ENCODE results near the gene SSR2.

Gene SSR2

DNA sequence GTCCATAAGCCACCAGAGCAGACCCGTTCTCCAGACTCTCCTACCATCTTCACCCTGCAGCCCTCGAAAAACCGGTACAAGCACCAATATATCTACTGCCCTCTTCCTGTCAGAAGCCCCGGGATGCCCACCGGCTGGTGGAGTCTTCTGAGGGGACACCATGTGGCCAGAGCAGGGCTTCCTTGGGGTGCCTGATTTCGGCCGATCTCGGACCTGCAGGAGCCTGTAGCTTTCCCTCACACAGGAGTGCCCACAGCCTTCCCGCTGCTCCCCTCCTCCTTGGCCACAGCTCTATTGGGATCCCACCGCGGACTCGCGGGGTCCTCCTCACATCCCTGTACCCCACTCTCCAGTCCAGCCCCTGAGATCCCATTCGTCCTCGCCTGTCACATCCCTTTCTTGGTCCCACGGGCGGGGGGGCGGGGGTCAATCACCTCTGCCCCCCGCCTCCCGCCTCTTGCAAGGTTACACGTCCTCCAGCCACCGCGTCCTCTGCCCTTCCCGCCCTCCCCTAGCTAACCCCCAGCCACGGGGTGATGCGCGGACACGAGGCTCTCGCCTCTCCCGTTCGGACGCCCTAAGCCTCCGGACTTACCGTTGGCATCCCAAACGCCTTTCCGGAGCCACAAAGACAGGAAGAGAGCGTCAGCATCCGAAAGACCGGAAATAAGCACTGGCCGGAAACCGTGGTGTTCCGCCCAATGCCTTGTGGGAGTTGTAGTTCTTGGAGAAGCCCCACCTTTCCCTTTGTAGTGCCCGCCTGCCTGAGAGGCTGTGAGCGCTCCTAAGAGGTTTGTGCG, at the start of gene SSR2:
Gene SSR2 (minus strand): TSS at position 659 of the 800 bp plus-strand sequence. CDS start 784 bp downstream, outside the sequence.
- peak; percentile 74 for DNase-seq (ENCODE audit: low read depth)

DNA sequence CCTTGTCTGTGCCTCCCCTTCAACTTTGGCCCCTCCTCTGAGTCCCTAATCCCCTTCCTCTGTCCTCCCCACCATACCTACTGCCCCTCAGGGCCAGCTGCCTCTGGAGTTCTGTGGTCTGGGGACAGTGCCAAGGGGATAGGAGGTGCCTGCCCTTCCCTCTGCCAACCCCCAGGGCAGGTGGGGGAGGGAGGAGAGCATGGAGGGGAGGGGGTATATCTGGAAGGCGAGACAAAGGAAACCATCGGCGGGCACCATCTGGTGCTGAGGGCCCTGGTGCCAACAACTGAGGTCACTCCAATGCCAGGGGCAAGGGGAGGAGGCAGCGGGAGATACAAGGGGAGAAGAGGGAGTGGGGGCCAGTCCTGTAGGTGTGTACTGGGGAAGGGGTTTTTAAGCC, 49.8 kb upstream of the SSR2 start:
- DNase-seq (ENCODE audit: low read depth) = no peak

DNA sequence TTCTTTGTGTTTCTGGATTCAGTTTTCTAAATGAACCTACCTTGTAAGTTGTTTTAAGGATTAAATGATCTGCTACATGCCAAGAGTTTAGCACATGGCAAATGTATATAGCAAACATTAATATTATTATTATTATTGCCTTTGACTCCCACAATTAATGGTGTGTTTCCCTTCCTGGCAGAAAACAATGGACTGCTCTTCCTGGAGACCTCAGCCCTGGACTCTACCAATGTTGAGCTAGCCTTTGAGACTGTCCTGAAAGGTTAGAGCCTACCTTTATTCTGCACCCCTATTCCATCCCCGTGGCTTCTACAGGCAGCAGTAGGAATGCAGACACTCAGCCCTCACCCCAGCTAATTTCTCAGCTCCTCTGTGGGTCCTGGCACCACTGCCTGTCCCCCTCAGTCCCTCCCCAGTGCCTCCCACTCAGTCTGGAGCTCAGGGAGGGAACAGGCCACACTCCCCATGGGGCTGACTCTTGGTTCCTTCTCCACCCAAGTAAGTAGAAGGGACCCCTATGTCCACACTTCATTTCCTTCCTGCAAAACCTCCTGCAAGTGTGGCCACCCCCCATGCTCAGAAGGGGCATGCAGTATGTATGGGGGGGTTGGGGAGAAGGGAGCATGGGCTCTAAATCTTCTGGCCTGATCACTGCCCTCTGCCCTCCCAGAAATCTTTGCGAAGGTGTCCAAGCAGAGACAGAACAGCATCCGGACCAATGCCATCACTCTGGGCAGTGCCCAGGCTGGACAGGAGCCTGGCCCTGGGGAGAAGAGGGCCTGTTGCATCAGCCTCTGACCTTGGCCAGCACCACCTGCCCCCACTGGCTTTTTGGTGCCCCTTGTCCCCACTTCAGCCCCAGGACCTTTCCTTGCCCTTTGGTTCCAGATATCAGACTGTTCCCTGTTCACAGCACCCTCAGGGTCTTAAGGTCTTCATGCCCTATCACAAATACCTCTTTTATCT, 49.0 kb upstream of the SSR2 start:
- DNase-seq (ENCODE audit: low read depth) = no peak

DNA sequence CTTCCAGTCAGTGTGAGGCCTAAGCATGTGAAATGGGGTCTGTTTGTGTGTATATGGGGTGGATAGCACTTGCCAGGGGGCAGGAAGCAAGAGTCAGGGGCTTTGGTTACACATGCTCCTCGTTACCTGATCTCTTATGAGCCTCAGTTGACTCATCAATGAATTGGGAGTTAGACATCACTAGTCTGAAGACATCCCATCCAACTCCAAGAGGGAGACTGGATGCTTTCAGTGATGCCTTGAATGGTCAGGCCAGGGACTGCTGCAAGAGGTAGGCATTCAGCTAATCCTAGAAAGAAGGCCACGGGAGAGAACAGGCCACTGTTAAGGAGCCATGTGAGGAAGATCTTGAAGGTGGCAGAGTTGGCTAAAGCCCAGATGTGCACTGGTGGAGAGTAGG, 46.5 kb upstream of the SSR2 start:
- DNase-seq (ENCODE audit: low read depth) = no peak

DNA sequence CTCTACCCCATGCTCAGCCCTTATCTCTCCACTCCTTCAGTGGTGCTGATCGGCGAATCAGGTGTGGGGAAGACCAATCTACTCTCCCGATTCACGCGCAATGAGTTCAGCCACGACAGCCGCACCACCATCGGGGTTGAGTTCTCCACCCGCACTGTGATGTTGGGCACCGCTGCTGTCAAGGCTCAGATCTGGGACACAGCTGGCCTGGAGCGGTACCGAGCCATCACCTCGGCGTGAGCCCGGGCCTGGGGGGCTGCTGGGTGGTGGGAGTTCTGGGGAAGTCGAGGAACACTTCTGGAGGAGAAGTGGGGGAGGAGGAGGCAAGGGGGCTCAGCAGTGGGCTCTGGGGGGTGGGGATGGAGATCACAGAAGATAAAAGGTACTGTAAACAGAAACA, 45.1 kb upstream of the SSR2 start:
- no peak for DNase-seq (ENCODE audit: low read depth)

DNA sequence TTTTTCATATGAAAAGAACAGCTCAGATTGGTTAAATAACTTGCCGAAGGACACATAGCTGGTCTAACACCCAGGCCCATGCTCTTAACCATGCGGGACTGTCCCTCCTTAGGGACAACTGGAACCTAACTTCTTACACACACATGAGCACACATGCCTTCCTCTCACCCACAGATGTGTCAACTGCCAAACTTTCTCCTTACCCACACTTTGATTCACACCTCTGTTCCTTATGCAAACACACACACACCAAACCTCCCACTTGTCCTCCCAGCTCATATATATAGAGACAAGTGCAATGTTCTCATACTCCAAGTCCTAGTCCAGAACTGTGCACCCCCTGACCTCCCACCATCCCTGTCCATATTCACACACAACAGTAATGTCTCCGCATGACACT, 44.5 kb upstream of the SSR2 start:
- DNase-seq (ENCODE audit: low read depth) = no peak

DNA sequence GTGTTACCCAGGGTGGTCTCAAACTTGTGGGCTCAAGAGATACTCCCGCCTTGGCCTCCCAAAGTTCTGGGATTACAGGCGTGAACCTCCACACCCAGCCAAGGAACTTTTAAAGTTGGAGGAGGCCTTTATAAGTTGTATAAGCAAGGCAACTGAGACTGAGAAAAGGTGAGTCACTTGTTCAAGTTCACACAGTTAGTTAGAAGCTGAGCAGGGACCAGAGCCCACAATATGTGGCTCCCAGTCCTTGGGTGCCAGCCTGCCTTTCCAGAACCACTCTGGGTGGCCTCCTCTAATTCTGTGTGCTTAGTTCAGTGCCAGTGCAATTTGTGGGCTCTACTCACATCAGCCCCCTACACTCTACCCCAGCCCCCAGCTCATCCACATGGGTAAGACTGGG, 43.9 kb upstream of the SSR2 start:
- no peak for DNase-seq (ENCODE audit: low read depth)

DNA sequence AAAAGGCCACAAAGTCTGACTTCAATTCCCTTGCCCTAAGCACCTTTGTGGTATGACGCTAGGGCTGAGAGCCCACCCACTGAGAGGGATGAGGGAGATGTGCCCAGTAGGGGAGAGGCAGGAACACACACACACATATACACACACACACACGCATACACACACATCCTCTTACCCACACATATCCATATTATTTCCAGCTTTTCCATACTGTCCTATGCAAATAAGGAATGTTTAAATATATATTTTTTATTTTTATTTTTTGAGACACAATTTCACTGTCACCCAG, 43.2 kb upstream of the SSR2 start:
- no peak for DNase-seq (ENCODE audit: low read depth)

DNA sequence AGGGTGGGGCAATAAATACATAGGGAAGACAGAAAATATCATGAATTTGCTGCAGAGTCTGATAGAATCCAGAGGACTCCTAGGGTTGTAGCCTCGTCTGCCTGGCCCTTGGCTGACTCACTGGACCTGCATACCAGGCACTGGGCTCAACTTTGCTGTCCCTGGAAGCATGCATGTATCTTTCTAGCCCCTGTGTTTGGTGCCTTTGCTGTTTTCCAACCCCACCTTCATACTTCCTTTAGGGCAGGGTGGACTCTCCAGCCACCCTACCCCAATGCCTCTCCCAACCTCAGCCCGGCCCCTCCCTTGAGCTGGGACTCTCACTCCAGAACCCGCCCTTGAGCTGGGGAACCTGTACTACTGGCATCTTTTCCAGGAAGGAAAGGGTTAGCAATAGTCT, 41.4 kb upstream of the SSR2 start:
- DNase-seq (ENCODE audit: low read depth) = no peak

DNA sequence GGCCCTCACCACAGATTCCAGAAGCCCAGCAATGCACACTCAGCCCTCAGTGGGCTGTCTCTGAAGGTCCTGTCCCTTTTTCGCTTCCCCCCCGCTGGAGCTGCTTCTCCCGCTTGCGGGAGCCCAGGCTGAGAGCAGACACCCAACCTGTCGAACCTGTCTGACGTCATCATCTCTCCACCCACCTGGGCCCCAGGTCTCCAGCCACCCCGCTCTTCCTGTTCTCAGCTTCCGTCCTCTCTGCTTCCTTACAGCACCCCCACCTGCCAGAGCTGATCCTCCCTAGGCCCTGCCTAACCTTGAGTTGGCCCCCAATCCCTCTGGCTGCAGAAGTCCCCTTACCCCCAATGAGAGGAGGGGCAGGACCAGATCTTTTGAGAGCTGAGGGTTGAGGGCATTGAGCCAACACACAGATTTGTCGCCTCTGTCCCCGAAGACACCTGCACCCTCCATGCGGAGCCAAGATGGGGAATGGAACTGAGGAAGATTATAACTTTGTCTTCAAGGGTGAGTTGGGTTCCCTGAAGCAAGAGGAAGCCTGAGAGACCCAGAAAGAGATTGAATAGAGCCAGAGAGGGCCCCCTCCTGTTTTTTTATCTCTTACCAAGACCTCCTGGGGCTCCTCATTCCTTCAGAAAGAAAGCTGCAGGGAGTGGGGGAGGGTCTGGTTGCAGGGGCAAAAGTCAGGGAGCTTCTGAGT, 40.3 kb upstream of the SSR2 start, which contains the start of gene RAB25:
Gene RAB25 (plus strand): TSS at position 224 of the 700 bp plus-strand sequence. CDS start 241 bp downstream, at position 465.
- DNase-seq (ENCODE audit: low read depth) = no peak

DNA sequence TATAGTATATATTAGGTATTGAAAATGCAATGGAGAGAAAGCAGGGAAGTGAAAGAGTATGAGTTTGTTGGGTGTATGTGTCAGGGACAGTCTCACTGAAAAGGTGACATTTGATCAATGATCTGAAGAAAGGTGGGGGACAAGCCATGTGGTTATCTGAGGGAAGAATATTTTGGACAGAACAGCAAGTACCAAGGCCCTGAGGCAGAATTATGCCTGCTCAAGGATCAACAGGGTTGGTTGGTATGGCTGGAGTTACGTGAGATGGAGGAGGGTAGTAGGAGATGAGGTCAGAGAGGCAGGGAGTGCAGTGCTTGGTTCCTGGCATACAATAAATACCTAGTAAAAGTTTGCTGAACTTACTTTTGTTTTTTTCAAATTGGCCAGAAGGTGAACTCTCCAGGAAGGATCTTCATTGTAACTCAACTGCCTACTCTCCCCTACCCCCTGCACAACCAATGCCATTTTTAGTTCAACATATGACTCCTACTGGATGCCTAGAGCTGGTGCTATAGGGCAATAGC, 35.6 kb upstream of the SSR2 start:
- no peak for DNase-seq (ENCODE audit: low read depth)

DNA sequence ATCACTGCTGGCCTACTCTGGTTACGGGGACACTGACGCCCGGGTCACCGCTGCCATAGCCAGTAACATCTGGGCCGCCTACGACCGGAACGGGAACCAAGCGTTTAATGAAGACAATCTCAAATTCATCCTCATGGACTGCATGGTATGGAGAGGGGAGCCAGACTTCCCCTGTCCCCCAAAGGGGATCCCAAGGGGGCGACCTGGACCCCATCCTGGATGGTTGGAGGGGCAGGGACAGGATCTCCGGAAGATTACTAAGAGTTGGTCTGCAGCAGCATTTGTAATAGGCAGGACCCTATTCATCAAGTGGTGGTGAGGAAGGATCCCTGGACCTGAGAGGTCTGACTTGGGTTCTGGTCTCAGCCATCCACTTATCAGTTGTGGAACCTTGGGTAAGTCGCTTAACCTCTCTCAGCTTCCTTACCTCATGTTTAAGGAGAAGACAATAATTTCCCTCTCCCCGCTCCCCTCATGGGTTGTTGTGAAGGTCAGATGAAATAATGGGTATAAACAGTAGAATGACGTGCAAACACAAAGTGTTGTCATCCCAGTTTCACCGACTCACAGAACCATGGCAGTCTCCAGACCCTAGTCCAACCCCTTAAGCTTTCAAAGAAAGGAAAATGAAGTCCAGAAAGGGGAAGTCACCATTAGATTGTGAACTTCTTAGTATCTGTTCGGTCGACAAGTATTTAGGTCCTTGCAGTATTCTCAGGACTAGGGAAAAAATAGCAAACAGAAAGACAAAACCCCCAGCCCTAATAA, 34.7 kb upstream of the SSR2 start:
- DNase-seq (ENCODE audit: low read depth) = no peak

DNA sequence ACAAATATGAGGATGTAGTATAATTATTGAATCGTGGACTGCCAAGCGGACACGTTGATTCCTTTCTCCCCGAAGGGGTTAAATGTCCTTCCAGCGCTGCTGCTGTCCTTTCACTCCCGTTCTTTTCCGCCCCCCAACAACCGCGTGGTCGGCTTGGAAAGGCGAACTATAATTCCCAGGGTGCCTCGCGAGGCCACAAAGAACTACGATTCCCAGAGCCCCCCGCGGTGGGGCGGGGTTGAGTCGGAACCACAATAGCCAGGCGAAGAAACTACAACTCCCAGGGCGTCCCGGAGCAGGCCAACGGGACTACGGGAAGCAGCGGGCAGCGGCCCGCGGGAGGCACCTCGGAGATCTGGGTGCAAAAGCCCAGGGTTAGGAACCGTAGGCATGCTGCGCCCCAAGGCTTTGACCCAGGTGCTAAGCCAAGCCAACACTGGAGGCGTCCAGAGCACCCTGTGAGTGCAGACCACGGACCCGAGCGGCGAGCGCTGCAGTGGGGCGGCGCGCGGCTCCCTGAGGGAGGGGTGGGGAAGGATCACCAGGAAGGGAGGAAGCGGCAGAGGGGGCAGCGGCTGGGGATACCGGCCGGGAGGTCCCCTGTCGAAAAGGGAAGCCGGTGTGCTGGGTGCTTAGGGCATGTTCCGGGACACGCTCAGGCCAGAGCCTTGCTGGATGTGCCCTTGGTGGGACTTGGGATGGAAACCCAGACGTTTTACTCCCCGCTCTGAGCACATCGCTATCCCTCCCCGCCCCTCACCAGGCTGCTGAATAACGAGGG, 33.9 kb upstream of the SSR2 start, which contains the start of gene LAMTOR2:
Gene LAMTOR2 (plus strand): TSS at position 283 of the 781 bp plus-strand sequence. CDS start 108 bp downstream, at position 391.
- peak; percentile 95 for DNase-seq (ENCODE audit: low read depth)

DNA sequence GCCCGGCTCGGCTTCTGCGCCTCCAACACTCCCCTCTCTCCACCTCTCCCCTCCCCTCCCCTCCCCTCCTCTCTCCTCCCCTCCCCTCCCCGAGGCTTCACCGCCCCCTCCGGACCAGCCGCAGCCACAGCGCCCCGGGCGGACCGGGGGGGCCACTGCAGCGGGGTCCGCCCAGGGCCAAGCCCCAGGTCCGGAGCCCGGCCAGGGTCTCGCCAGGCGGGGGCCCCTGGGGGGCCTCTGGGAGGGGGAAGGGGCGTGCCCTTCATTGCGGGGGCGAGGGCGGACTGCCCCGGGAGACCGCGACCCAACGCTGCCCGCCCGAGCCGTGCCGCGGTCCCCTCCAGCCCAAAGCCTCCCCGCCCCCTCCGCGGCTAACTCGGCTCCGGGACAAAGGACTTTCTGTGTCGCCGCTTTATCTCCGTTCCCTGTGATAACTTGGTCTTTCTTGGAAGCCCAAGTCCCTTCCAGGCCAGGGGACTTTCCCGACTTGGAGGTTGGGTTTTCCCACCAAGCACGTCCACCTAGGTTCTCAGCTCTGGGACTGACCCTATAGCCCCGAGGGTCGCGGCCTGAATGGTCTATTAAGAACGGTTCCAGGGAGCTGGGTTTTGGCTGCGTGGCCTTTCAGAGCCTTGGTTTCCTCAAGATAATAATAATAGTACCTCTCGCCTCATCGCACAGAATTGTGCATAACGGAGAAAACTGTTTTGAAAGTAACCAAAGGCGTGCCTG, 33.2 kb upstream of the SSR2 start, which contains the start of gene UBQLN4:
Gene UBQLN4 (minus strand): TSS at position 31 of the 732 bp plus-strand sequence. CDS start 97 bp downstream, outside the sequence.
- peak; percentile 65 for DNase-seq (ENCODE audit: low read depth)

DNA sequence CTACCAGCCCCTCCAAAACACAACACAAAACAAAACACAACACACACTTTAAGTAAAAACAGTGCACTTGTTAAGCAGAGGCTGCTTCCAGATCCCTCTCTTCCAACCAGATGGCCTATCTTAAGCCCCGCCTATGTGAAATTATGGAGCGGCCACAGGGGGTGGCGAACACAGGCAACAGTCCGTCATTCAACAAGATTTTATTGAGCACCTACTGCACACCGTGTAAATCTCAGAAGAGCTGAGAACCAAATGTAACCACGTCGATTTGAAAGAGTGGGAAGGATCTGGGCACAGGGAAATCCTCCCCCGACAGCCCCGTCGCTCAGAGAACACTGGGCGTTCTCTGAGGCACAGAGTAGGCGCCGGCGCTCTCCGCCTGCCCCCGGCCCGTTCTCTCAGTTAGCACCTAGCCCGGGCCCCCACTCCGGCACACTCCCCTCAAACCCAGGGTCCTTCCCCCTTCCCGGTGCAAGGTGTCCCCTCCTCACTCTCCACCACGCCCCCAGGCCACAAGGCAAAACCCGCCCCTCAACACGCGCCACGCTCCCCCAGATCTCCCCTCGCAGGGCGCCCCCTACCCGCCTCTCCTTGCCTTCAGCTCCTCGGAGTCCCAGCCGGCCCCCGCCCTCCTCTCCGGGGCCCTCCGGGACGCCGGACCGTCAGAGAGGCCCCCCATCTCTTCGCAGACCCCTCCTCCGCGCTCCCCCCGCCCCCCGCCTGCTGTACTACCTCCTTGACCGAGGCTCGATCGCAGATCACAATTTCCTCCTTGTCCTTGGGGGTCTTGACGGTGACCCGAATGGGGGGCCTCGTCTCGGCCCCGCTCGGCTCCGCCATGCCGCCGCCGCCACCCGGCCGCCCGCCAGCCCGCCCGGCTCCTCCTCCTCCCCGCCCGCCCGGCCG, 32.4 kb upstream of the SSR2 start:
- DNase-seq (ENCODE audit: low read depth) = peak; percentile 37

DNA sequence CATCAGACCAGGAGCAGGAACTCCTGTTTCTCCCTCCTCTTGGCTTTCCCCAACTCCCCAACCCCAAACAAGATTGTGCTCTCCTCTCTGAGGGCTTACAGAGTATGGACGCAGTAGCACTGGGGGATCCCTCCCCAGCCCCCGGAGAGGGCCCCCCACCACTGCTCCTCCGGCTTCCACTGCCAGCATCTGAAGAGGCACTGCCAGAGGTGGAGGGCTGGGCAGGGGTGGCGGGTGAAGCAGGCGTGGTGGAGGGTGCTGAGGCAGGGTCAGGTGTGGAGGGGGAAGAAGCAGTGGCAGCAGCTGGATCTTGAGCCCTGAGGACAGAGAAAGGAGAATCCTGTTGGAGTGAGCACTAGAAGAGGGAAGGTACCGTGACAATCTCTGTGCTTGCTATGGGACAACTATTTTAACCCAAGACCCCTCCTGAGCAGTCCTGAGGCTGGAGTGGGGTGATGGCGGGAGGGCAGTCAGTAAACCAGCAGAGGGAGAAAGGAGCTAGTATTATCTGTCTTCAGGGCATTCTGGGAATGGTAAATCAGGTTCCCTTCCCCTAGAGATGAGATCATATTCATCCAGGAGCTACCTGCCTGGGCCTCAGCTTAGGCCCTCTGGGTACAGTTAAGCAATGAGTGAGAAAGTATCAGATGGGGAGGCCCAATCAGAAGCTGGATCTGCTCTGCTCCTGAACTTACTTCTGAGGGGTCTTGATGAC, 30.4 kb upstream of the SSR2 start:
- no peak for DNase-seq (ENCODE audit: low read depth)

DNA sequence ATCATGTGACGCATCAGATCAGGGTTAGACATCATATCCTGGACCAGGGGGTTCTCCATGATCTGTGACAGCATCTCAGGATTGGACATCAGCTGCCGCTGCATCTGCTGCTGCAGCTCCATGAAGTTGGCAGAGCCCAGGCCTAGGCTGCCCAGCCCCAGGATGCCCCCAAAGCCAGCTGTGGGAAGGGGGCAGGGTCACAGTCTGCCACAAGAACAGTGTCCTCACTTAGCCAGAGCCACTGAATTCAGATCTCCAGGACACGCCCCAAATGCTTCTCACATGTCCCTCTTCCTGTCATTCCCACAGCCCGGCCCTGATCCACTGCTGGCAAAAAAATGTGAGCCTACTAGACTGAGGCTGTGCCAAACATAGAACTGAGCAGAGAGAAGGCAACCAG, 29.6 kb upstream of the SSR2 start:
- no peak for DNase-seq (ENCODE audit: low read depth)
